Right lobe of liver (tissue), 6 donors: ENCODE measurements around the gene VPS8. TPM values are rescaled to one million over a fixed set of nuclear protein-coding genes. Genes with fewer than 3 reads are reported as not detected.
"Not testable (repeated sequence)": the region's sequence is repeated elsewhere in the genome, so short reads cannot be mapped to it uniquely, and the experiment has no call there.

Experiments
- ATAC-seq, 4 donors: fragments of 200-7000 bp; cut with Tn5 transposase; one replicate each; pipeline ENCODE4 v1.9.1; 2020; ENCODE audit warnings: mild to moderate bottlenecking in 4 of 4, moderate library complexity in 4 of 4
- DNase-seq, 3 donors: peaks; one replicate each; pipeline ENCODE4 v3.0.0-alpha.2; 2020
- H3K27ac ChIP-seq, 3 donors: fragments of 200-600 bp; one replicate each; pipeline ENCODE4 v1.8.0; 2022
- H3K27me3 ChIP-seq, 2 donors: fragments of 200-600 bp; one replicate each; pipeline ENCODE4 v1.8.0; 2022
- H3K36me3 ChIP-seq, 4 donors: fragments of 200-600 bp; sonication (generic) in 1 of 4; one replicate each; pipeline versions ENCODE4 v1.5.1 to v1.8.0; 2017 to 2022; ENCODE audit warnings: control low read depth in 1 of 4
- H3K4me1 ChIP-seq, 4 donors: fragments of 200-600 bp; sonication (generic) in 1 of 4; one replicate each; pipeline versions ENCODE4 v1.5.1 to v1.8.0; 2017 to 2022; ENCODE audit warnings: control low read depth in 1 of 4
- H3K4me3 ChIP-seq, 3 donors: fragments of 200-600 bp; one replicate each; pipeline ENCODE4 v1.8.0; 2022
- H3K9me3 ChIP-seq, 4 donors: fragments of 200-600 bp; sonication (generic) in 1 of 4; one replicate each; pipeline versions ENCODE4 v1.5.1 to v1.8.0; 2017 to 2022; ENCODE audit warnings: control low read depth in 1 of 4
- CTCF ChIP-seq, 4 donors: fragments of 200-600 bp in 3 of 4; fragments of 450-650 bp in 1 of 4; IDR thresholded peaks; one replicate each; pipeline versions ENCODE4 v1.5.1 to v1.8.0; 2016 to 2022; ENCODE audit warnings: antibody characterized with exemption in 4 of 4, mild to moderate bottlenecking in 2 of 4
- POLR2A ChIP-seq: fragments of 450-650 bp; IDR thresholded peaks from one replicate; pipeline ENCODE4 v1.6.1; 2017; ENCODE audit warnings: antibody characterized with exemption, mild to moderate bottlenecking
- WGBS: methylation state at CpG from one replicate; pipeline ENCODE4 v1.1.6; 2018; ENCODE audit warnings: low coverage, low lambda C conversion rate; ENCODE audit not compliant: insufficient coverage; ENCODE audit errors: missing lambda C conversion rate; 5-methylcytosine and 5-hydroxymethylcytosine counted together
- intact Hi-C, 2 donors: fragments of 100-400 bp; cut with DNase I; formaldehyde crosslinking; loops; one replicate each; pipeline versions ENCODE4 v1.11.2 to v1.14.1; 2022
- total RNA-seq, 6 experiments: library from RNA; depleted of rRNA in 2 of 6; stranded (reverse); fragments of >200 nt in 2 of 6; fragmentation: NEBNext Ultra II Directional in 3 of 6; extraction: Animal tissue kit (Norgen Biotek cat#: 25700) in 3 of 6; gene quantifications; one replicate each; pipeline versions ENCODE4 v1.1.0 to v1.2.4, GENCODE V29; 2016 to 2023
- donor health status: DM: no; HTN: yes; CAD: no.
- donor health status: DM: no; HTN: no; CAD: no.
- donor health status: DM: no; HTN: no; CAD: no.
- donor health status: DM: no; HTN: yes; CAD: no.
- donor health status: DM: no; HTN: yes; CAD: no.

Gene VPS8
- total RNA-seq, 6 experiments from 2014 or later, result 20.4 to 24.5 (median 21.3) TPM

DNA sequence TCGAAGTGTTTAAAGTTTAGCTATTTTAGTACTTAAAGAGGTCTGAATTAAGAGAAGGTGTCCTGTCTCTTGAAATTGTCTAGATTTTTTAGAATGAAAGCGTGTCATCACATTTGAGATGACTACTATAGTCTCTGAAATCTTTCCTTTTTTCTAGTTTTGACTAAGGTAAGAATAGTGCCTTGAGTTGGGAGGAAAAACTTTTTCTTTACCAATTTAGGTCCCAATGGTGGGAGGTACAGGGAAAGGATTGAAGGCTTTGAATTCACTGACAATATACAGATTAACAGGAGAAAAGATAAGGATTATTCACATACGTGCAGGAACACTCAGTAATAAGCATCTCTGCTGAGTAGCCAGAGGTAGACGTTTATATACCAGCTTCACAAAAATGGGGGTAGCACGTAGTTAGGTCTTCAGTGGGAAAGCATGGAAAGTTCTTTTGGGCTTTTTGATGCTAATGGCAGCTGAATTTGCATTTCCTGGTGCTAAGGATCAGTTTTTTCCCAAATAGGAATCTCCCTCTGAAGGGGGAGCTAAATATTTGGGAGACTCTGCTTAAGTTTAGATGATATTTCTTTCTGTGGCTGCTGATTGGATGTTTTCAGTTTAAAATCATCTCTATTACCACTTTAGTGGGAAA, 88.1 kb downstream of the VPS8 start:
- no peak for TF ChIP-seq POLR2A
- TF ChIP-seq CTCF (IDR thresholded peaks at IDR 0.05), result no peak

GRCh38 chr3:184907031-184907430, 95.1 kb downstream of the VPS8 start:
- WGBS, result 83% methylated on average over 3 of the region's 4 CpGs
- H3K27me3 ChIP-seq, DNase-seq, intact Hi-C loops, H3K9me3 ChIP-seq, H3K4me1 ChIP-seq, H3K27ac ChIP-seq, ATAC-seq, H3K36me3 ChIP-seq, H3K4me3 ChIP-seq: not testable (repeated sequence)

More for the DNA sequence above, 88.1 kb downstream of the VPS8 start:
- 86% methylated on average over 5 of the region's 5 CpGs for WGBS
- ATAC-seq, result no peak
- DNase-seq, result no peak
- Histone ChIP-seq H3K36me3 (peaks cover 0 to 4% (median 0%) of the 10 kb centered on the region in 4 donors), H3K27ac (no peak overlapping the region), H3K4me3 (no peak overlapping the region), H3K9me3 (no peaks in the 10 kb centered on the region), H3K27me3 (no peaks in the 10 kb centered on the region), H3K4me1 (no peaks in the 10 kb centered on the region)
- intact Hi-C loops, result no loop called here

- intact Hi-C loops, result no loop called here
- WGBS, result 84% methylated on average over 8 of the region's 14 CpGs
- H3K36me3 ChIP-seq, result no peaks in the 10 kb centered on the region
- H3K9me3 ChIP-seq, result no peaks in the 10 kb centered on the region
- ATAC-seq, result no peak
- H3K27ac ChIP-seq, result no peak overlapping the region
- no peaks in the 10 kb centered on the region for H3K4me1 ChIP-seq
- no peak for DNase-seq
- H3K4me3 ChIP-seq, result no peak overlapping the region
- TF ChIP-seq CTCF (IDR thresholded peaks at IDR 0.05) (no peak), POLR2A (no peak)
- H3K27me3 ChIP-seq, result no peaks in the 10 kb centered on the region
Measured at GRCh38 chr3:184907681-184908649, 96.0 kb downstream of the VPS8 start.

GRCh38 chr3:184908859-184909258, 96.9 kb downstream of the VPS8 start:
- TF ChIP-seq CTCF (IDR thresholded peaks at IDR 0.05), result no peak
- no peak for TF ChIP-seq POLR2A
- DNase-seq (no peak), ATAC-seq (no peak)
- Histone ChIP-seq H3K36me3 (no peaks in the 10 kb centered on the region), H3K4me3 (no peak overlapping the region), H3K27ac (no peak overlapping the region), H3K4me1 (no peaks in the 10 kb centered on the region), H3K27me3 (no peaks in the 10 kb centered on the region), H3K9me3 (no peaks in the 10 kb centered on the region)
- intact Hi-C loops, result no loop called here
- WGBS, result 100% methylated on average over 3 of the region's 4 CpGs

GRCh38 chr3:184910664-184911063, 98.7 kb downstream of the VPS8 start:
- Histone ChIP-seq H3K4me1 (no peaks in the 10 kb centered on the region), H3K27ac (no peak overlapping the region), H3K36me3 (peaks cover 0 to 5% (median 2%) of the 10 kb centered on the region in 4 donors), H3K9me3 (no peaks in the 10 kb centered on the region), H3K27me3 (no peaks in the 10 kb centered on the region), H3K4me3 (no peak overlapping the region)
- intact Hi-C loops, result no loop called here
- no peak for TF ChIP-seq POLR2A
- TF ChIP-seq CTCF (IDR thresholded peaks at IDR 0.05), result no peak
- no peak for DNase-seq
- ATAC-seq, result no peak
- WGBS, result 91% methylated on average over 6 of the region's 6 CpGs
